ENCODE data around the gene SPTAN1. TPM values are rescaled to one million over a fixed set of nuclear protein-coding genes. Genes with fewer than 3 reads are reported as not detected.

The SPTAN1 gene
- polyA plus RNA-seq, 4 donors = 98.1 to 243 (median 152) TPM

DNA sequence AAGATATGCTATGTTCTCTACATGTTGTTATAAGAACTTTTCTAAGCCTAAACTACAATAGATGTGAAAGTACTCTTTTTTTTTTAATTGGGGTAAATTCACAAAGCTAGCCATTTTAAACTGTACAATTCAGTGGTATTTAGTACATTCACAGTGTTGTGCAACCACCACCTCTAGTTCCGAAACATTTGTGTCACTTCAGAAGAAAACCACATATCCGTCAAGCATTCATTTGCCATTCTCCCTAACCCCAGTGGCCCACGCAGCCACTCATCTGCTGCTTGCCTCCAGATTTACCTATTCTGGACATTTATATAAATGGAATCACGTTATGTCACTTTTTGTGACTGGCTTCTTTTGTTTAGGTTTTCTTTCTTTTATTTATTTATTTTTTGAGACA lies 43.1 kb downstream of the SPTAN1 start:
- DNase-seq (no peak), FAIRE-seq (no peak)
- Histone ChIP-seq H3K4me1 (ENCODE audit: control insufficient read depth in 3 of 3, insufficient read depth in 2 of 3, low read depth in 1 of 3, low read length in 2 of 3) (no peaks in the 10 kb centered on the region), H3K27me3 (ENCODE audit: control insufficient read depth in 3 of 3, insufficient read depth in 3 of 3, low read length in 3 of 3) (no peaks in the 10 kb centered on the region), H3K4me3 (ENCODE audit: low read depth in 1 of 3, low read length in 3 of 3) (no peak overlapping the region), H3K27ac (ENCODE audit: low read depth in 1 of 3, low read length in 2 of 3) (no peak overlapping the region), H3K9me3 (ENCODE audit: control insufficient read depth in 2 of 2, insufficient read depth in 1 of 2, low read depth in 1 of 2, low read length in 1 of 2) (no peaks in the 10 kb centered on the region), H3K36me3 (ENCODE audit: control insufficient read depth in 3 of 3, insufficient read depth in 2 of 3, low read depth in 1 of 3, low read length in 3 of 3) (peaks cover 27 to 82% (median 39%) of the 10 kb centered on the region in 3 donors)
- WGBS, 3 donors = 80 to 97% (median 90%) methylated on average over 4 of the region's 4 CpGs

DNA sequence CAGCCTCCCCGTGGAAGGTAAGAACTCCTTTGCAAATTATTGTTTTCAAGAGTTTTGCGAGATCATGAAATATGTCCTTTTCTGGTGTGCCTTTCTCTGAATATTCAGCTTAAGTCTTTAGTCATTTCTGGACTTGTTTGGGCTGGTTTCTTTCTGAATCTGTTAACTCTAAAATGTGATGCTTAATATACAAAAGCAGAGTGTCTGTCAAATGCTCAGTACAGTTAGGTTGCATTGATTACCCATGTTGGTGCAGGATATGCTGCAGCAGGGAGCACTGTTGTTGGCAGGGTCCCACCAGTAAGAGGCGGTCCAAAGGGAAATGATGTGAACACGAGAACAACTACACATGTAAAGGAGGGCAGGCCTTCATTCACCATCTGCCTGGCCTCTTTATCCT lies 47.7 kb downstream of the SPTAN1 start:
- 77 to 90% (median 84%) methylated on average over 4 of the region's 4 CpGs for WGBS, 3 donors
- DNase-seq (no peak), FAIRE-seq (no peak)
- Histone ChIP-seq H3K36me3 (ENCODE audit: control insufficient read depth in 3 of 3, insufficient read depth in 2 of 3, low read depth in 1 of 3, low read length in 3 of 3) (peaks cover 9 to 80% (median 27%) of the 10 kb centered on the region in 3 donors), H3K4me3 (ENCODE audit: low read depth in 1 of 3, low read length in 3 of 3) (no peak overlapping the region), H3K4me1 (ENCODE audit: control insufficient read depth in 3 of 3, insufficient read depth in 2 of 3, low read depth in 1 of 3, low read length in 2 of 3) (no peaks in the 10 kb centered on the region), H3K9me3 (ENCODE audit: control insufficient read depth in 2 of 2, insufficient read depth in 1 of 2, low read depth in 1 of 2, low read length in 1 of 2) (no peaks in the 10 kb centered on the region), H3K27ac (ENCODE audit: low read depth in 1 of 3, low read length in 2 of 3) (no peak overlapping the region), H3K27me3 (ENCODE audit: control insufficient read depth in 3 of 3, insufficient read depth in 3 of 3, low read length in 3 of 3) (no peaks in the 10 kb centered on the region)

DNA sequence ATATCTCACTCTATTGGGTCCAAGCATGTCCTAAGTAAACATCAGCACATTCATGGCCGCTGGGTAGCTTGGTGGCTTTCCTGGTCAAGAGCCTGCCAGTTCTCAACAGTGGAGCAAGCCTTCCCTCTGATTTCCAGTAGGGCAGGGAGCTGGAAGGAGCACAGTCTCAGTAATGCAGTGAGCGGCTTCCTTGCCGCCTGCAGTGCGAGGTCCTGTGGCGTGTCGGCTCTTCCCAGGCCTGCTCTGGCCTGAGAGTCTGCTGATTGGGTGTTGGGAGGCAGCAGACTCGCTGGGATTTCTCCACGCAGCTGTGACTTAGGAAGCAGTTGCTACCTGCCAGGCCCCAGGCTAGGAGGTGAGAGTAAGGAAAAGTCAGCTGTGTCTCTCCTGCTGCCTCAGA lies 51.3 kb downstream of the SPTAN1 start:
- FAIRE-seq = no peak
- no peaks in the 10 kb centered on the region for H3K27me3 ChIP-seq (ENCODE audit: control insufficient read depth in 3 of 3, insufficient read depth in 3 of 3, low read length in 3 of 3)
- 82 to 96% (median 94%) methylated on average over 8 of the region's 8 CpGs for WGBS, 3 donors
- H3K4me3 ChIP-seq (ENCODE audit: low read depth in 1 of 3, low read length in 3 of 3) = no peak overlapping the region
- no peak overlapping the region for H3K27ac ChIP-seq (ENCODE audit: low read depth in 1 of 3, low read length in 2 of 3)
- H3K36me3 ChIP-seq (ENCODE audit: control insufficient read depth in 3 of 3, insufficient read depth in 2 of 3, low read depth in 1 of 3, low read length in 3 of 3) = peaks cover 13 to 75% (median 35%) of the 10 kb centered on the region in 3 donors
- no peak for DNase-seq
- H3K4me1 ChIP-seq (ENCODE audit: control insufficient read depth in 3 of 3, insufficient read depth in 2 of 3, low read depth in 1 of 3, low read length in 2 of 3) = no peaks in the 10 kb centered on the region
- no peaks in the 10 kb centered on the region for H3K9me3 ChIP-seq (ENCODE audit: control insufficient read depth in 2 of 2, insufficient read depth in 1 of 2, low read depth in 1 of 2, low read length in 1 of 2)

DNA sequence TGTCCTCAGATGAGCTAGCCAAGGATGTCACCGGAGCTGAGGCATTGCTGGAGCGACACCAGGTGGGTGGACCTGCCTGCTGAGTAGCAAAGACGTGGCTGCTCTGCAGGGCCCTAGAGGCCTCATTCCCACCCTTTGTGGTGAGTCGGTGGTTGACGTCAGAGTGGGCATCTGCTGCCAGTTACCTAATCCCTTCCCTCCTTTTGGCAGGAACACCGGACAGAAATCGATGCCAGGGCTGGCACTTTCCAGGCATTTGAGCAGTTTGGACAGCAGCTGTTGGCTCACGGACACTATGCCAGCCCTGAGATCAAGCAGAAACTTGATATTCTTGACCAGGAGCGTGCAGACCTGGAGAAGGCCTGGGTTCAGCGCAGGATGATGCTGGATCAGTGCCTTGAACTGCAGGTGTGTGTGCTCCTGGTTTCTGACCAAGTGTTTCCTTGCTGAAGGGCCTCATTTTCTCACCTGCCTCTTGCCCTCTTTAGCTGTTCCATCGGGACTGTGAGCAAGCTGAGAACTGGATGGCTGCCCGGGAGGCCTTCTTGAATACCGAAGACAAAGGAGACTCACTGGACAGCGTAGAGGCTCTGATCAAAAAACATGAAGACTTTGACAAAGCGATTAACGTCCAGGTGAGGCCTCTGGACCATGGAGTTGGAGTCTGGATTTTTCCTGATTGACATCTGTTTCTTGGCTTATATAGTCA lies 55.4 kb downstream of the SPTAN1 start:
- DNase-seq = no peak
- H3K4me1 ChIP-seq (ENCODE audit: control insufficient read depth in 3 of 3, insufficient read depth in 2 of 3, low read depth in 1 of 3, low read length in 2 of 3) = no peaks in the 10 kb centered on the region
- 89 to 91% (median 89%) methylated on average over 16 of the region's 16 CpGs for WGBS, 3 donors
- no peaks in the 10 kb centered on the region for H3K9me3 ChIP-seq (ENCODE audit: control insufficient read depth in 2 of 2, insufficient read depth in 1 of 2, low read depth in 1 of 2, low read length in 1 of 2)
- H3K27me3 ChIP-seq (ENCODE audit: control insufficient read depth in 3 of 3, insufficient read depth in 3 of 3, low read length in 3 of 3) = no peaks in the 10 kb centered on the region
- FAIRE-seq = no peak
- H3K4me3 ChIP-seq (ENCODE audit: low read depth in 1 of 3, low read length in 3 of 3) = no peak overlapping the region
- H3K27ac ChIP-seq (ENCODE audit: low read depth in 1 of 3, low read length in 2 of 3) = no peak overlapping the region
- H3K36me3 ChIP-seq (ENCODE audit: control insufficient read depth in 3 of 3, insufficient read depth in 2 of 3, low read depth in 1 of 3, low read length in 3 of 3) = peaks cover 21 to 62% (median 58%) of the 10 kb centered on the region in 3 donors

DNA sequence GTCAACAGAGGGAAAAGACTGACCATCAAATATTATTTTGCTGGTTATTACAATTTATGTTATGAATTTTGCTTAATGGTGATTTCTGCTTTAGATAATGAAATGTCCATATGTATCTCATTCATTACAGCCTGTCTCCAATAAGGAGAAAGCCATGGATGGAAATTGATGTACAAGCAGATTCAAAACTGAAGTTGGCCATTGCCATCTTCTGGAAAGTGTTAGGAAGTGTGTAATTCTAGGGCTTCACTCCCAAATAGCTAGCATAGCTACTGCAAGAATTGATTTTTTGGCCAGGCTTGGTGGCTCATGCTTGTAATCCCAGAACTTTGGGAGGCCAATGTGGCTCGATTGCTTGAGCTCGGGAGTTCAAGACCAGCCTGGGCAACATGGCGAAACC lies 58.5 kb downstream of the SPTAN1 start:
- 92 to 97% (median 96%) methylated on average over 3 of the region's 3 CpGs for WGBS, 3 donors
- H3K27ac ChIP-seq (ENCODE audit: low read depth in 1 of 3, low read length in 2 of 3) = no peak overlapping the region
- peaks cover 29 to 60% (median 54%) of the 10 kb centered on the region in 3 donors for H3K36me3 ChIP-seq (ENCODE audit: control insufficient read depth in 3 of 3, insufficient read depth in 2 of 3, low read depth in 1 of 3, low read length in 3 of 3)
- no peaks in the 10 kb centered on the region for H3K27me3 ChIP-seq (ENCODE audit: control insufficient read depth in 3 of 3, insufficient read depth in 3 of 3, low read length in 3 of 3)
- H3K9me3 ChIP-seq (ENCODE audit: control insufficient read depth in 2 of 2, insufficient read depth in 1 of 2, low read depth in 1 of 2, low read length in 1 of 2) = no peaks in the 10 kb centered on the region
- DNase-seq (no peak), FAIRE-seq (no peak)
- H3K4me1 ChIP-seq (ENCODE audit: control insufficient read depth in 3 of 3, insufficient read depth in 2 of 3, low read depth in 1 of 3, low read length in 2 of 3) = no peaks in the 10 kb centered on the region
- H3K4me3 ChIP-seq (ENCODE audit: low read depth in 1 of 3, low read length in 3 of 3) = no peak overlapping the region

DNA sequence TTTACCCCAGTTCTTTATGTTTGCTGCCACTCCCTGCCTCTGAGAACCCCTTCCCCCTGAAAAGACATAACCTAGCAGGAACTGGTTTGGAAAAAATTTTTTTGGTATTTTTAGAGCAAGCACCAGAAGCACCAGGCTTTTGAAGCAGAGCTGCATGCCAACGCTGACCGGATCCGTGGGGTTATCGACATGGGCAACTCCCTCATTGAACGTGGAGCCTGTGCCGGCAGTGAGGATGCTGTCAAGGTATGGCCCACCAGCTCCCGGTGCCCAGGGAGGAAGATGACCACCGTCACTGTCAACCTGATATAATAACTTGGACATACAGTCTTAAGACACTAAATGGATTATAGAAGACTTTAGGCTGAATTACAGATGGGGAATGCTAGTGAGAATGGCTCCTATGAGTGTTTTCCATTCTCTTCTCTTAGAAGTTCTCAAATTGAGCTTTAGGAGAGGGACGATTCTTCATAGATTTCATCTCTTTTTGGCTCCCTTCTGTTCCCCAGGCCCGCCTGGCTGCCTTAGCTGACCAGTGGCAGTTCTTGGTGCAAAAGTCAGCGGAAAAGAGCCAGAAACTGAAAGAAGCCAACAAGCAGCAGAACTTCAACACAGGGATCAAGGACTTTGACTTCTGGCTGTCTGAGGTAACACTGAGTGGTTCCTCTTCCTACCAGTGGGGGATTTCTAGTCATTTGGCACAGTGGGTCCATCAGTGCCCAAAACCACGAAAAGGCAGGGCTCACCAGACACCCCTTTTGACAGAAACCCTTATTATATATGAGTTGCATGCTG lies 59.4 kb downstream of the SPTAN1 start:
- Histone ChIP-seq H3K9me3 (ENCODE audit: control insufficient read depth in 2 of 2, insufficient read depth in 1 of 2, low read depth in 1 of 2, low read length in 1 of 2) (no peaks in the 10 kb centered on the region), H3K4me1 (ENCODE audit: control insufficient read depth in 3 of 3, insufficient read depth in 2 of 3, low read depth in 1 of 3, low read length in 2 of 3) (no peaks in the 10 kb centered on the region), H3K4me3 (ENCODE audit: low read depth in 1 of 3, low read length in 3 of 3) (no peak overlapping the region), H3K36me3 (ENCODE audit: control insufficient read depth in 3 of 3, insufficient read depth in 2 of 3, low read depth in 1 of 3, low read length in 3 of 3) (peaks cover 29 to 64% (median 50%) of the 10 kb centered on the region in 3 donors), H3K27me3 (ENCODE audit: control insufficient read depth in 3 of 3, insufficient read depth in 3 of 3, low read length in 3 of 3) (no peaks in the 10 kb centered on the region), H3K27ac (ENCODE audit: low read depth in 1 of 3, low read length in 2 of 3) (no peak overlapping the region)
- FAIRE-seq (no peak), DNase-seq (no peak)
- 96 to 98% (median 98%) methylated on average over 12 of the region's 12 CpGs for WGBS, 3 donors

DNA sequence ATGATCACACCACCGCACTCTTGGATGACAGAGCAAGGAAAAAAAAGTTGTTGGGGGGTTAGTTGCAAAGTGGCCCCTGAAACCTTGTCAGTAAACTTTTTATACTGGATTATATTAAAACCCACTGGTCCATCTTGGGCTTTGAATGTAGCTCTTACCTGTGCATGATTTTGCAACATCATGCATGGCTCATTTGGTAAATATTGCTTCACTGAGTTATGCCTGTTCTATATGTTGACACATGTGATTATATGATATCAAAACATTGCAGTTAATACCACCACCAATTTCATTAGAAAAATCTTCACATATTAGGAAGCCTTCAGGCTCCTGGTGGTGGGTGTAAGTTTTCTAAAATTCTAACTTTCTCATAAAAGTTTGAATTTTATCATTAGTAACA lies 62.3 kb downstream of the SPTAN1 start:
- DNase-seq (no peak), FAIRE-seq (no peak)
- no peak overlapping the region for H3K4me3 ChIP-seq (ENCODE audit: low read depth in 1 of 3, low read length in 3 of 3)
- peaks cover 30 to 72% (median 35%) of the 10 kb centered on the region in 3 donors for H3K36me3 ChIP-seq (ENCODE audit: control insufficient read depth in 3 of 3, insufficient read depth in 2 of 3, low read depth in 1 of 3, low read length in 3 of 3)
- no peaks in the 10 kb centered on the region for H3K27me3 ChIP-seq (ENCODE audit: control insufficient read depth in 3 of 3, insufficient read depth in 3 of 3, low read length in 3 of 3)
- no peaks in the 10 kb centered on the region for H3K4me1 ChIP-seq (ENCODE audit: control insufficient read depth in 3 of 3, insufficient read depth in 2 of 3, low read depth in 1 of 3, low read length in 2 of 3)
- no peak overlapping the region for H3K27ac ChIP-seq (ENCODE audit: low read depth in 1 of 3, low read length in 2 of 3)
- WGBS, 3 donors = 80 to 100% (median 98%) methylated on average over 1 of the region's 1 CpG
- no peaks in the 10 kb centered on the region for H3K9me3 ChIP-seq (ENCODE audit: control insufficient read depth in 2 of 2, insufficient read depth in 1 of 2, low read depth in 1 of 2, low read length in 1 of 2)

DNA sequence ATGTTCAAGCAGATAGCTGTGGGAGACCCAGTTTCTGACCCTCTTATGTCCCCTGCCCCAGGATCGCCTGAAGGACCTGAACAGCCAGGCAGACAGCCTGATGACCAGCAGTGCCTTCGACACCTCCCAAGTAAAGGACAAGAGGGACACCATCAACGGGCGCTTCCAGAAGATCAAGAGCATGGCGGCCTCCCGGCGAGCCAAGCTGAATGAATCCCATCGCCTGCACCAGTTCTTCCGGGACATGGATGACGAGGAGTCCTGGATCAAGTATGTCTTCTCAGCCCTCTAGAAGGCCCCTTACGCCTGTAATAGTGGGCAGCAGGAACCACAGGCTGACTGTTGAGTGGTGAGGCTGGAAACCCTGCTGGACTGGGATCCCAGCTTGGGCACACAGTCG lies 63.2 kb downstream of the SPTAN1 start:
- Histone ChIP-seq H3K9me3 (ENCODE audit: control insufficient read depth in 2 of 2, insufficient read depth in 1 of 2, low read depth in 1 of 2, low read length in 1 of 2) (no peaks in the 10 kb centered on the region), H3K4me1 (ENCODE audit: control insufficient read depth in 3 of 3, insufficient read depth in 2 of 3, low read depth in 1 of 3, low read length in 2 of 3) (no peaks in the 10 kb centered on the region), H3K36me3 (ENCODE audit: control insufficient read depth in 3 of 3, insufficient read depth in 2 of 3, low read depth in 1 of 3, low read length in 3 of 3) (peaks cover 30 to 81% (median 33%) of the 10 kb centered on the region in 3 donors), H3K4me3 (ENCODE audit: low read depth in 1 of 3, low read length in 3 of 3) (no peak overlapping the region), H3K27ac (ENCODE audit: low read depth in 1 of 3, low read length in 2 of 3) (no peak overlapping the region), H3K27me3 (ENCODE audit: control insufficient read depth in 3 of 3, insufficient read depth in 3 of 3, low read length in 3 of 3) (no peaks in the 10 kb centered on the region)
- no peak for DNase-seq
- FAIRE-seq = no peak
- WGBS, 3 donors = 96 to 97% (median 97%) methylated on average over 12 of the region's 12 CpGs
